Endodermal cell (in vitro differentiated cells): Measurements from ENCODE around the gene CLDN19. TPM values are rescaled to one million over a fixed set of nuclear protein-coding genes. Genes with fewer than 3 reads are reported as not detected.
"Not testable (repeated sequence)": the region's sequence is repeated elsewhere in the genome, so short reads cannot be mapped to it uniquely, and the experiment has no call there.

Source experiments
- DNase-seq: peaks from one replicate; pipeline ENCODE4 v3.0.0-alpha.2; 2017
- H3K27ac ChIP-seq: 2 replicates; pipeline ENCODE4 v1.5.1; 2013; ENCODE audit warnings: mild to moderate bottlenecking, low read depth, low read length, moderate library complexity
- H3K27me3 ChIP-seq: 2 replicates; pipeline ENCODE4 v1.6.1; 2013; ENCODE audit warnings: mild to moderate bottlenecking, low read length, moderate library complexity; ENCODE audit not compliant: insufficient read depth, control insufficient read depth, poor library complexity, severe bottlenecking
- H3K36me3 ChIP-seq: 2 replicates; pipeline ENCODE4 v1.7.0; 2013; ENCODE audit warnings: mild to moderate bottlenecking, low read length, moderate library complexity; ENCODE audit not compliant: control insufficient read depth, insufficient read depth
- H3K4me1 ChIP-seq: one replicate; pipeline ENCODE4 v1.7.0; 2013; ENCODE audit warnings: low read length; ENCODE audit not compliant: control insufficient read depth, insufficient read depth
- H3K4me3 ChIP-seq: 2 replicates; pipeline ENCODE4 v1.5.1; 2013; ENCODE audit warnings: mild to moderate bottlenecking, low read length, moderate library complexity
- H3K9ac ChIP-seq: 2 replicates; pipeline ENCODE4 v1.6.1; 2013; ENCODE audit warnings: mild to moderate bottlenecking, low read length, moderate library complexity; ENCODE audit not compliant: poor library complexity, severe bottlenecking; ENCODE audit errors: extremely low read depth
- H3K9me3 ChIP-seq: 2 replicates; pipeline ENCODE4 v1.6.1; 2013; ENCODE audit warnings: mild to moderate bottlenecking, low read length, moderate library complexity; ENCODE audit not compliant: control insufficient read depth
- H3K27ac Mint-ChIP-seq: 2 replicates; pipeline ENCODE4 v1.8.0; 2020; ENCODE audit warnings: mixed read lengths
- H3K27me3 Mint-ChIP-seq: 2 replicates; pipeline ENCODE4 v1.8.0; 2021; ENCODE audit warnings: mild to moderate bottlenecking, mixed read lengths; ENCODE audit not compliant: insufficient read depth
- H3K36me3 Mint-ChIP-seq: 2 replicates; pipeline ENCODE4 v1.8.0; 2020; ENCODE audit warnings: low read depth, mixed read lengths
- H3K4me1 Mint-ChIP-seq: 2 replicates; pipeline ENCODE4 v1.8.0; 2020; ENCODE audit warnings: mixed read lengths
- H3K4me3 Mint-ChIP-seq: 2 replicates; pipeline ENCODE4 v1.8.0; 2020; ENCODE audit warnings: mild to moderate bottlenecking, moderate library complexity, mixed read lengths
- H3K9me3 Mint-ChIP-seq: 2 replicates; pipeline ENCODE4 v1.8.0; 2020; ENCODE audit warnings: mild to moderate bottlenecking, mixed read lengths
- WGBS, 2 experiments: methylation state at CpG; one replicate each; pipeline versions ENCODE4 v1.1.5 to v1.1.7; 2013; ENCODE audit warnings: missing lambda C conversion rate in 2 of 2, mixed read lengths in 1 of 2; ENCODE audit not compliant: insufficient coverage in 1 of 2, insufficient read length in 1 of 2; 5-methylcytosine and 5-hydroxymethylcytosine counted together
- total RNA-seq, 2 donors: library from RNA; stranded (reverse); fragmentation: NEBNext Ultra II Directional in 1 of 2; extraction: Animal tissue kit (Norgen Biotek cat#: 25700) in 1 of 2; gene quantifications; 2 replicates in 1 of 2; 3 replicates in 1 of 2; pipeline ENCODE4 v1.2.1, GENCODE V29; 2021
- TF ChIP-seq, protein P1 (sequence below): fragments of 200-600 bp; sonication (generic); conservative IDR thresholded peaks from 2 replicates; pipeline ENCODE4 v1.5.0; 2021; ENCODE audit warnings: antibody characterized with exemption, mild to moderate bottlenecking

CLDN19 gene
- total RNA-seq, 2 donors from 2014 or later = 31.6 to 32.6 TPM

- 83 to 92% methylated on average over 13 to 17 of the region's 17 CpGs for WGBS, 2 experiments
- H3K4me3 Mint-ChIP-seq = no peak overlapping the region
- H3K9me3 ChIP-seq = peaks cover 5% of the 10 kb centered on the region
- H3K27me3 Mint-ChIP-seq = no peaks in the 10 kb centered on the region
- H3K9me3 Mint-ChIP-seq = peaks cover 6% of the 10 kb centered on the region
- peaks cover 9% of the 10 kb centered on the region for H3K4me1 Mint-ChIP-seq
- no peak overlapping the region for H3K9ac ChIP-seq
- H3K36me3 ChIP-seq = peaks cover 82% of the 10 kb centered on the region
- TF ChIP-seq, protein P1, sequence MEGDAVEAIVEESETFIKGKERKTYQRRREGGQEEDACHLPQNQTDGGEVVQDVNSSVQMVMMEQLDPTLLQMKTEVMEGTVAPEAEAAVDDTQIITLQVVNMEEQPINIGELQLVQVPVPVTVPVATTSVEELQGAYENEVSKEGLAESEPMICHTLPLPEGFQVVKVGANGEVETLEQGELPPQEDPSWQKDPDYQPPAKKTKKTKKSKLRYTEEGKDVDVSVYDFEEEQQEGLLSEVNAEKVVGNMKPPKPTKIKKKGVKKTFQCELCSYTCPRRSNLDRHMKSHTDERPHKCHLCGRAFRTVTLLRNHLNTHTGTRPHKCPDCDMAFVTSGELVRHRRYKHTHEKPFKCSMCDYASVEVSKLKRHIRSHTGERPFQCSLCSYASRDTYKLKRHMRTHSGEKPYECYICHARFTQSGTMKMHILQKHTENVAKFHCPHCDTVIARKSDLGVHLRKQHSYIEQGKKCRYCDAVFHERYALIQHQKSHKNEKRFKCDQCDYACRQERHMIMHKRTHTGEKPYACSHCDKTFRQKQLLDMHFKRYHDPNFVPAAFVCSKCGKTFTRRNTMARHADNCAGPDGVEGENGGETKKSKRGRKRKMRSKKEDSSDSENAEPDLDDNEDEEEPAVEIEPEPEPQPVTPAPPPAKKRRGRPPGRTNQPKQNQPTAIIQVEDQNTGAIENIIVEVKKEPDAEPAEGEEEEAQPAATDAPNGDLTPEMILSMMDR = peak; percentile 80
- peak; percentile 75 for DNase-seq
- H3K27ac Mint-ChIP-seq = no peak overlapping the region
- H3K27me3 ChIP-seq = no peaks in the 10 kb centered on the region
- peaks cover 65% of the 10 kb centered on the region for H3K36me3 Mint-ChIP-seq
- H3K4me3 ChIP-seq = no peak overlapping the region
- no peak overlapping the region for H3K27ac ChIP-seq
- no peaks in the 10 kb centered on the region for H3K4me1 ChIP-seq
Measured at GRCh38 chr1:42756956-42757891, 17.2 kb upstream of the CLDN19 start.

- H3K36me3 Mint-ChIP-seq = peaks cover 82% of the 10 kb centered on the region
- no peak overlapping the region for H3K27ac Mint-ChIP-seq
- Histone ChIP-seq H3K9me3 (peaks cover 13% of the 10 kb centered on the region), H3K4me3 (no peak overlapping the region), H3K27ac (no peak overlapping the region), H3K36me3 (peaks cover 70% of the 10 kb centered on the region), H3K27me3 (no peaks in the 10 kb centered on the region), H3K4me1 (no peaks in the 10 kb centered on the region), H3K9ac (no peak overlapping the region)
- TF ChIP-seq, protein P1 = no peak
- DNase-seq = no peak
- peaks cover 21% of the 10 kb centered on the region for H3K9me3 Mint-ChIP-seq
- H3K4me3 Mint-ChIP-seq = no peak overlapping the region
- H3K27me3 Mint-ChIP-seq = no peaks in the 10 kb centered on the region
- 100% methylated on average over 1 of the region's 1 CpG for WGBS, 2 experiments
- peaks cover 9% of the 10 kb centered on the region for H3K4me1 Mint-ChIP-seq
Measured at GRCh38 chr1:42753070-42753469, 13.0 kb upstream of the CLDN19 start.

DNA sequence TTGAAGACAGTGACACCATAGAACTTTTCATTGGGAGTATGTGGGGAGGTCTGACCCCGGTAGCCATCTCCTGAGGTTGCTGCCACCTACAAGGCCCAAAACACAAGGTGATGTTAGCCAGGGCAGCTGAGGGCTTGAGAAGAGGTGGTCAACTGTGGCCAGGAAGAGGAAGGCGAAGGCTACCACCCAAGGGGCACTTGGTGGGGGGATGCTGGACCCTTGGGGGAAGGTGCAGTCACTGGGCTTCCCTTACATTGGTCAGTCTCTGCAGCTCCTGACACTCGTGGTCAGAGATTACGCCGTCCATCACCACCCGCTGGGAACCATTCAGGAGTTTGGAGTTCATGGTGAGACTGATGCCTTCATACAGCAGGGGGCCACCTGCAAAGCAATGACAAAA lies 12.2 kb upstream of the CLDN19 start:
- Mint-ChIP-seq H3K27ac (no peak overlapping the region), H3K36me3 (peaks cover 78% of the 10 kb centered on the region), H3K9me3 (peaks cover 21% of the 10 kb centered on the region), H3K4me3 (no peak overlapping the region), H3K4me1 (peaks cover 9% of the 10 kb centered on the region), H3K27me3 (no peaks in the 10 kb centered on the region)
- TF ChIP-seq, protein P1 = no peak
- Histone ChIP-seq H3K27ac (no peak overlapping the region), H3K9me3 (peaks cover 13% of the 10 kb centered on the region), H3K36me3 (peaks cover 63% of the 10 kb centered on the region), H3K4me1 (no peaks in the 10 kb centered on the region), H3K9ac (no peak overlapping the region), H3K4me3 (peak overlapping the region; percentile 6), H3K27me3 (no peaks in the 10 kb centered on the region)
- DNase-seq = no peak
- WGBS, 2 experiments = 89 to 100% methylated on average over 2 to 6 of the region's 6 CpGs

DNA sequence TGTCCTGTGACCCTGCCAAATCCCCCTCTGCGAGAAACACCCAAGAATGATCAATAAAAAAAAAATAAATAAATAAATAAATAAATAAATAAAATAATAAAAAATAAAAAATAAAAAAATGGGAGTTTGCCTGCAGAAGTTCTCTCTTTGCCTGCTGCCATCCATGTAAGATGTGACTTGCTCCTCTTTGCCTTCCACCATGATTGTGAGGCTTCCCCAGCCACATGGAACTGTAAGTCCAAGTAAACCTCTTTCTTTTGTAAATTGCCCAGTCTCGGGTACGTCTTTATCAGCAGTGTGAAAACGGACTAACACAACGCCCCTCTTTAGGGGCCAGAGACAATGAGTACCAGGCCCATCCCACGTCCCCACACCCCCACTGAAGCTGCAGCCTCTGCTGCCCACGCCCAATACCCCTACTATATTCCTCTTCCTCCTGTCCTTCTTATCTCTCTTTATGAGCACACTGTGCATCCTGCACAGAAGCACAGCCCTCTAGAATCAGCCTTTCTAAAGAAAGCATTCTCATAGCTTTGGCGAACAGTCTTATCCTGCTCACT lies 11.6 kb upstream of the CLDN19 start:
- H3K9ac ChIP-seq, H3K27ac ChIP-seq, H3K4me3 Mint-ChIP-seq, DNase-seq, H3K27me3 ChIP-seq, H3K4me1 ChIP-seq, H3K27me3 Mint-ChIP-seq, H3K4me1 Mint-ChIP-seq, H3K27ac Mint-ChIP-seq: not testable (repeated sequence)
- Histone ChIP-seq H3K9me3 (peaks cover 13% of the 10 kb centered on the region), H3K36me3 (peaks cover 60% of the 10 kb centered on the region), H3K4me3 (peak overlapping the region; percentile 6)
- Mint-ChIP-seq H3K36me3 (peaks cover 80% of the 10 kb centered on the region), H3K9me3 (peaks cover 21% of the 10 kb centered on the region)
- WGBS, 2 experiments = 93 to 99% methylated on average over 5 to 7 of the region's 8 CpGs
